Gastroesophageal sphincter (tissue), 3 donors: ENCODE results near the gene ACCSL.

Source experiments
- EP300 ChIP-seq: sonication (generic); formaldehyde crosslinking; IDR thresholded peaks from one replicate; pipeline ENCODE4 v1.6.1; 2017; ENCODE audit warnings: antibody characterized with exemption, mild to moderate bottlenecking
- POLR2A ChIP-seq, 2 donors: fragments of 450-650 bp; IDR thresholded peaks; one replicate each; pipeline ENCODE4 v1.6.1; 2017; ENCODE audit warnings: antibody characterized with exemption in 2 of 2, mild to moderate bottlenecking in 2 of 2, moderate library complexity in 1 of 2
- POLR2AphosphoS5 ChIP-seq: sonication (generic); formaldehyde crosslinking; IDR thresholded peaks from one replicate; pipeline ENCODE4 v1.6.1; 2017; ENCODE audit warnings: antibody characterized with exemption
- TF ChIP-seq, protein P1 (sequence below), 4 experiments: fragments of 200-600 bp in 2 of 4; fragments of 450-650 bp in 2 of 4; sonication (generic) in 1 of 4; IDR thresholded peaks; one replicate each; pipeline ENCODE4 v1.5.1; 2017 to 2019; ENCODE audit warnings: antibody characterized with exemption in 4 of 4, mild to moderate bottlenecking in 2 of 4, moderate library complexity in 2 of 4

DNA sequence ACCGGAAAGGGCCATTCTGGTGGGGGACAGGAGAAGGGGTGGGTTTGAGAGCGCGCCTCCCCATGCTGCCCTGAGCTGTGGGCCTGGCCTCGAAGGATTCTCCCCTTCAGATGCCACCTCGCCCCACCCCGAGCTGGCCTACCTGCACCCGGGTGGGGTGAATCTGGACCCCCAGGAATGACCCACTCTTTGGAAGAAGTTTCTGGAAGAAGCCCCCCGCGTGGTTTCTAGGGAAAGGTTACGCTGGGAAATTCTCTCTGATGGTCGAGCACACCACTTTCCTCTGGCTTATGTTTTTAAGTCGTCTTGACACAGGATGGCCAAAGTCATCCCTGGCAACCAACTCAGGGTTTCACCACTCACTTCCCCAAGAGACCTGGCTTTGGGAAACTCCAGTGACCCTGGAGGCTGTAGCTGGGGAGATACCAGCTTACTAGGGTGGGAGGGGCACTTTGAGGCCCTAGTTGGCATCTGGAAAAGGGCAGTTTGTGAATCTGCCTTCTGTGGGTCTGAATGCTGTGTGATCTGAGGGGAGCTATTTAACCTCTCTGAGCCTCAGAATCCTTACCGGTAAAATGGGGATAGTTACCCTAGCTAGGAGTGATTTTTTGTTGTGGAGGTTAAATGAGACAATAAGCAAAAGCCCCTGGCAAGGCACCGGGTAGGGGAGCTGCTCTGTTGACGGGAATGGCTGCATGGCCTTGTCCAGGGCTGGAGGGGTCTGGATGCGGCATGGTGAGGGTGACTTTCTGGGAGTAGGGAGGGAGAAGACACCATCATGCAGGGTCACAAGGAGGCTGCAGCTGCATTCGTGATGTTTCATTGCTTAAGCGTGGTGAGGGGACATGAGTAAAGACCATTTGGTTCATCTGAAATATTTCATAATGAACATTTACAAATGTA is 45.3 kb upstream of the ACCSL start:
- TF ChIP-seq, protein P1, sequence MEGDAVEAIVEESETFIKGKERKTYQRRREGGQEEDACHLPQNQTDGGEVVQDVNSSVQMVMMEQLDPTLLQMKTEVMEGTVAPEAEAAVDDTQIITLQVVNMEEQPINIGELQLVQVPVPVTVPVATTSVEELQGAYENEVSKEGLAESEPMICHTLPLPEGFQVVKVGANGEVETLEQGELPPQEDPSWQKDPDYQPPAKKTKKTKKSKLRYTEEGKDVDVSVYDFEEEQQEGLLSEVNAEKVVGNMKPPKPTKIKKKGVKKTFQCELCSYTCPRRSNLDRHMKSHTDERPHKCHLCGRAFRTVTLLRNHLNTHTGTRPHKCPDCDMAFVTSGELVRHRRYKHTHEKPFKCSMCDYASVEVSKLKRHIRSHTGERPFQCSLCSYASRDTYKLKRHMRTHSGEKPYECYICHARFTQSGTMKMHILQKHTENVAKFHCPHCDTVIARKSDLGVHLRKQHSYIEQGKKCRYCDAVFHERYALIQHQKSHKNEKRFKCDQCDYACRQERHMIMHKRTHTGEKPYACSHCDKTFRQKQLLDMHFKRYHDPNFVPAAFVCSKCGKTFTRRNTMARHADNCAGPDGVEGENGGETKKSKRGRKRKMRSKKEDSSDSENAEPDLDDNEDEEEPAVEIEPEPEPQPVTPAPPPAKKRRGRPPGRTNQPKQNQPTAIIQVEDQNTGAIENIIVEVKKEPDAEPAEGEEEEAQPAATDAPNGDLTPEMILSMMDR (IDR thresholded peaks at IDR 0.05): no peak
- no peak for TF ChIP-seq POLR2AphosphoS5
- TF ChIP-seq POLR2A (IDR thresholded peaks at IDR 0.05): no peak
- TF ChIP-seq EP300: no peak
